Hematopoietic multipotent progenitor cell (in vitro differentiated cells): ENCODE data around the gene FEM1C. TPM values are rescaled to one million over a fixed set of nuclear protein-coding genes. Genes with fewer than 3 reads are reported as not detected.

Source experiments
- DNase-seq, 3 donors: peaks; one replicate each; pipeline ENCODE4 v3.0.0-alpha.2; 2011 to 2015; ENCODE audit warnings: low read depth in 2 of 3, low spot score in 2 of 3
- total RNA-seq: library from RNA; depleted of rRNA; stranded (reverse); fragments of >200 nt; gene quantifications from one replicate; pipeline ENCODE4 v1.2.3, GENCODE V29; 2012

The FEM1C gene
- total RNA-seq, 1 donor, result 7.3 TPM

DNA sequence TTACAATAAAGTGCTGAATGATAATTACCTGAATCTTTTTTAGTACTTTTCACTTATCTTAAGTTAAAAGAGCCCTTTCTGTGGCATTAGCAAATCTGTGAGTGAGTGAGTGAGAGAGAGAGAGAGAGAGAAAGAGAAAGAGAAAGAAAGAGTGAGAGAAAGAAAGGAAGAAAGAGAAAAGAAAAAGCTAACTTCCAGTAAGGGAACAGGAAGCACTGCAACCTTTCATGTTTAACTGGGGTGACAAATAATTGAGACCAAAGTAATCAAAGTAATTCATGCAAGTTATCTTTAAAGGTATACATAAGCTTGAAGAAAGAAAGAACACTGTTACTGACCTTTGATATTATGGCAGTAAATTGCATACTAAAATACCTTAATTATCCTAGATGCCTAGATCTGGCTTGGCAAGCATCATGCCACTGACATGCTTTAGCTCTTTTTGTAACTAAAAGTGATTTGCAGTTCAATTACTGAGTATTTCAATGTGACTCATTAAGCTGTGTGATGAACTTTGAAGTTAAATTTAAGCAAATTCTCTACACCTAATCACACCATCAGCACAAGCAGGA lies 21.7 kb downstream of the FEM1C start:
- DNase-seq, result no peak

DNA sequence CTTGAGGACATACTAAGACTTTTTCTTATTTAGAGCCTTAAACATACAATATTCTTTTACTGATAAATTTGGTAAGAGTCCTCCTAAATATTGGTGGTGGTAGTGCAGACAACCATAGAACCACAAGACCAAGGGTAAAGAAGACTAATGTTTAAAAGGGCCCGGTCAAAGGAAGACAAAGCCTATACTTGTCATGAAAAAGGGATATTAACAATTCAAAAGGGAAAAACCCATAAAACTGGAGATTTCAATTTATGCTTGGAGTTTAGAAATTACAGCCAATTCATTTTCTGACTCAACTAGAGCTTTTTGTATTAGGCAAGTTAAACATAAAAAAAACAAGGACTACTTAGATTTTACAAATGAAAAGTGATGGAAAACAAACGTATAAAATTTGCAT lies 24.4 kb downstream of the FEM1C start:
- DNase-seq, result no peak

DNA sequence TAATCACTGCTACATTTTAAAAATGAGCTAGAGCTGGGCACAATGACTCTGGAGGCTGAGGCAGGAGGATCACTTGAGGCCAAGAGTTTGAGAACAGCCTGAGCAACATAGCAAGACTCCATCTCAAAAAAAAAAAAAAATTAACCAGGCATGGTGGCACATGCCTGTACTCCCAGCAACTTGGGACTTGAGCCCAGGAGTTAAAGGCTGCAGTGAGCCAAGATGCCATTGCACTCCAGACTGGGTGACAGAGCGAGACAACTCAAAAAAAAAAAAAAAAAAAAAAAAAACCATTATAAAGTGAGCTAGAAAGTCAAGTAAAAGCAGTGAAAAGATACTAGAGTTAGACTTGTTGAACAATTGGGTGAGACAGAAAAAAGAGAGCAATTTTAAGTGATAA lies 28.2 kb downstream of the FEM1C start:
- DNase-seq, result no peak

DNA sequence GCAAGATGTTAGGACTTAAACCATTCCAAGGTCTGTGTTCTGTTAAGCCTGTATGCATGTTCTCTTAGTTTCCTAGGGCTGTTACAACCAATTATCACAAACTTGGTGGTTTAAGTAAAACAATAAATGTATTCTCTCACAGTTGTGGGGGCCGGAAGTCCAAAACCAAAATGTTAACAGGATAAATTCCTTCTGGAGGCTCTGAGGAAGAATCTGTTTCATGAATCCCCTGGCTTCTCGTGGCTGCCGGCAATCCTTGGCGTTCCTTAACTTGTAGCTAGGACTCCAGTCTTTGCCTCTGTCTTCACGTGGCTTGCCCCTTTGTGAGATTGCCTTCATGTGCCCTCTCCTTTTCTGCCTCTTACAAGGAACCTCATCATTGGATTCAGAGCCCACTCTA lies 30.4 kb downstream of the FEM1C start:
- DNase-seq, result no peak

DNA sequence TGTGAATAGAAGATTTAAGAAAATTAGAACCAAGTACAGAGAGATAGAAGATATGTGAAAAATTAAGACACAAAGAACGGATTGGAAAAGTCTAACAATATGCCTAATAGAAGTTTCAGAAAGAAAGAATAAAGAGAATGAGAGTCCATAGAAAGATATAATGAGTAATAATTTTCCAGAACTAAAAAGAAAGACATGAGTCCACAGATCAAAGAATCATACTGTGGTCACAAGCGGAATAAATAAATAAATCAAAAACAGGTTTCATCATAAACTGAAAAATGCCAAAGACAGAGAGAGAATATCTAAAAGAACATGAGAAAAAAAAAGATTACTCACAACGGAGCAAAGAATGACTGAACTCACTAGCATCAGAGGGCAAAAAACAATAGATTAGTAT lies 32.9 kb downstream of the FEM1C start:
- no peak for DNase-seq

DNA sequence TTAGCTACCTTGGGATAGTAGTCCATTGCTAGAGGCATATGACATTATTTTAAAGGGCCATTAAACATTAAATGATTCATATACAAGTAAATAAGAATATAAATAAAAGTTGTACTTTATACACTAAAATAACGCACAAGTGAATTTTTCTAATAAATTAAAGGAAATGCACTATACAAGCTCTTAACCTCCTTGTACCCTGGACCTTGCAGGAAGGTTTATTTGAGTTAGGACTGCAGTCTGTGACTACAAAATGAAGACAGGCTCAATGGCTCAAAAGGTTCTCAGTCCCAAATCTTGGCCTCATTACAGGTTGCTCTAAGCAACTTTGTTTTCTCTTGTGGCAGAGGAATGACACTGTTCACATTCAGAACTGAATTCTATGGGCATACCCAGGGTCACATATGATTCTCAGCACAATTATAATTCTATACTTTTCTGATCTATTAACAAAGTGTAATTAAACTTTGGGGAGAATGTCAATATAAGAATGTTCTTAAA lies 34.4 kb downstream of the FEM1C start:
- no peak for DNase-seq

DNA sequence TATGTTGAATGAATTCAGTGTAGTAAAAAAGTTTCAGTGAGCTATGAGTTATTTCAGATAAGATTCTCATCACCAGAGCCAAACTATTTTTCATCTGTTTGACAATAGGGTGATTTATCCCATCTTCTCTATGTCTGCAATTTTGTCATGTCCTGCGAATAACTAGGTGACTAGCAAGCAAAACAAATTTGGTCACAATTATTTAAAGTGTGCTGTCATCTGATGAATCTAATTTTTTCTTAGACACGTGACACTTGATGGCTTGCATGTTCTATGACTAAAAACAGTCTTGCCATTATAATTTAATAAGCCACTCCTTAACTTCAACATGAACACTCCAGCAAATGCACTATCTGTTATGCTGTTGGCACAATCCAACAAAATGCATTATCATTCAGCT lies 35.0 kb downstream of the FEM1C start:
- DNase-seq, result no peak

DNA sequence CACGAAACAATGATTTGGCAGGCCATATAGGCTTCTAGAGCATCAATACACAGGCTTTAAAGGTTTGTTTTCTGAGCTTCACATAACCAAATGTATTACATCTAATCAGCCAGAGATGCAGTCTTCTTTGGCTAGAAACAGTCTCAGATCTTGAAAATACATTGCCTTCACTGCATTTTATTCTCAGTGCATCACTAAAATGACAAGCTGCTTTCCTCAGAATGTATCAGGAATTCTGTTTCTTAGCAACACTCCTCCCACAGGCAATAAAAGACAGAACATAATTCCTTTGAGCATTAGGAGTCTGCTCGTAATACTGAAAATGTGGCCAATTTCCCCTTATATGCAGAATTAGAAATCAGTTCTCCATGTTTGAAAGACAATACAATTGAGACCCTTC lies 36.9 kb downstream of the FEM1C start:
- DNase-seq, result no peak

DNA sequence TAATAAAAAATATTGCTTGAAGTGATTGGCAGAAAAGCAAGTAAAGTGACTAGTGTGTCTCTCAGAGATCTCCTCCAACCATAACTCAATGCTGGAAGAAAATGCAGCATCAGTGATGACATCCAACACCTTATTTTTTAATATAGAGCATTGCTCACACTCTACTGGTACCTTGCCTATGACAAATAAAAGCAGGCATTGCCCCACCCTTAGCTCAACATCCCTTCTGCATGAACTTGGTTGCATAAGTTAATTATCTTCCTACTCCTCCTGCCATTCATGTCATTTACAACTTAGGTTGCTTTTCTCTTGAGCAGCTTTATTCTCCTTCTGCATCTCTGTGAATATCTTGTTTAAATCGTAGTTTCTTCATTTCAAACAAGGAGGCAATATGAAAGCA lies 41.2 kb downstream of the FEM1C start:
- no peak for DNase-seq

DNA sequence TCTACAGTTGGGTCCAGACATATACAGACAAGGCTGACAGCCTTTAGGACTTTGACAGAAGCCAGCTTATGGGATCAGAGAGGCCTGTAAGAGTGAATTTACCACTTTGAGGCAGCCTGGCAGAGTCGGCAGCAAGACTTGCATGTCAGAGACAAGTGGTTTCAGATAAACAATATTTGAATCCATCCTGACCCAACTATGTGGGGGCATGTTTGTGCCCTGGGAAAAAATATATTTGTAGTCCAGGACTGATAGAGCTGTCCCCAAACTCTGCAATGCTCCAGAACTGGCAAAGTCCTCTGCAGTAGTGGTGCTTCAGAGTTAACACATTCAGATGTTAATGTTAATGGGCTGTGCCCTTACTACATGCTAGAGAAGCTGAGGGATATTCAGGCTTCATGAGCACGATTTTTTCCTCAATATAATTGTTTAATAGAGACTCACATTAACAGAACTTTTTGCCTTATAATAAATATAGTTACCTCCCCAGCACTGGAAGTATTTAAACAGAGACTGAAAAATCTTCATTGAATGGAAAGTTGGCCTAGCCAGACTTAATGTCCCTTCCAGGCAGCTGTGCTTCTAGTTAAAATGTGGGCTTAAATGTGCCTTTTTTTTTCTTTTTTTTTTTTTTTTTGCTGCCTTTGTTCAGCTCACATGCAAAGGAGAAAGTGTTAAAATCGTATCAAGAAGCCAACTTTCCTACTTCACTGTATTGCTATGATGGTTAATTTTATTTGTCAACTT lies 42.9 kb downstream of the FEM1C start:
- no peak for DNase-seq

DNA sequence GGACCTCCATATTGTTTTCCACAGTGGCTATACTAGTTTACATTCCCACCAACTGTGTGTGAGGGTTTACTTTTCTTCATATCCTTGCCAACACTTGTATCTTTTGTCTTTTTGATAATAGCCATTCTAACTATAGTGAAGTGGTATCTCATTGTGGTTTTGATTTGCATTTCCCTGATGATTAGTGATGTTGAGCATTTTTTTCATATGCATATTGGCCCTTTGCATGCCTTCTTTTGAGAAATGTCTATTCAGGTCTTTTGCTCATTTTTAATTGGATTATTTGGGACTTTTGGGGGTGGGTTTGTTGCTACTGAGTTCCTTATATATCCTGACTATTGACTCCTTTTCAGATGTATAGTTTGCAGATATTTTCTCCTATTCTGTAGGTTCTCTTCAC lies 44.4 kb downstream of the FEM1C start:
- no peak for DNase-seq

DNA sequence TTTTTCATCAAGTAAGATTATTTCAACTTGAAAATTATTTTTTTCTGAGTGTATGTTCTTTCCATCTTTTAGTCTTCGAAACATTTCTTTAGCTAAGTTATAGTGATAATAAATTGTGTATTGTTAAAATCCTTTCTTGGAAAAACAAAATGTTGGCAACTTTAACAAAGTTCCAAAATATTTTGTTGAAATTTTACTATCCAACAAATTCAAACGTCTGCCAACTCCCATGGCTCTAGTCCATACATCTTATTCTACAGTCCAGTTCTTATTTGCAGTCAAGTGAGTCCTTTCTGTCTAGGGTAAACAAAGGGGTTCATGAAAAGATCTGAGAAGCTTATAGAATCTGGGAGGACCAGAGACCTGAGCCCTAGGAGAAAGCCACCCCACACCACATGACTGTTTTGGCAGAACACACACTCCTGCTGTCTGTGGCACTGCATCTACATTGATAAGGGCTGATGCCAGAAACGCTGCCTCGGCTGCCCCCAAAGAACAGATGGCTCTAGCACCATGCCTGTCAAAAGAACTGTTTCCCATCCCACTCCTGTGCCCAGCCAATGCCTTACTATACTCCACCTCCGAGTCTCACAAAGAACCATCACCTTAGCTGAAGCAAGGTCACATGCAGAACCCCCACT lies 47.5 kb downstream of the FEM1C start:
- DNase-seq, result no peak

DNA sequence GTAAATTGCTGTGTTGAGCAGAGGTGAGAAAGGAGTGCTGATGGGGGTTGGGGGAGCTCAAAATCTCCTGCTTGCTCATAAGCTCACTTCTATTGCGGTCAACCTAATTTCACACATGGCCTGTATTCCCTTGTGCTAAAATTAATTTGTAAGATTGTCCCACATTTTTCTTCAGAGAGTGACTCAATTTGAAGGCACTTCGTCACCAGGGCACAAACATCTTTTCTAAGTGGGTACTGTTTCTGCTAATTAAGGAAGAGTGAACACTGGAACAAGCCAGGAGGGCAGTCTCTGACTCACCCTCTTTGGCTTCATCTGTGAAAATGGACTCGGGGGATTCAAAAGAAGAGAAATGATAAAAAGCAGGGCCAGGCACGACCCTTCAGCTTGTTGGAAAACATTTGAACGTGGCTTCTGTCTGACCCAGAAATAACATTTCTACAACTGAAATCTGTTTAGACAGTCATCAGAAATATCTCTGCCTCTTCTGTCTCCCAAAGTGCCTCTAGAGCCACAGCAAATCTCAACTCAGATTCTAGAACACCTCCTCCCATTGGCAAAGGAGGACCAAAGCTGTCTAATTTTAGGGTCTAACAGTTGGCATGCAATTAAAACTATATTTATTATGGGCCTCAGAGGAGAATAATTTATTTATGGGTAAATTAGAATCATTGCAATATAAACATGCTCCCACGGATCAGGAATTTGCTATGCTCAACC lies 49.8 kb downstream of the FEM1C start:
- DNase-seq, result no peak

DNA sequence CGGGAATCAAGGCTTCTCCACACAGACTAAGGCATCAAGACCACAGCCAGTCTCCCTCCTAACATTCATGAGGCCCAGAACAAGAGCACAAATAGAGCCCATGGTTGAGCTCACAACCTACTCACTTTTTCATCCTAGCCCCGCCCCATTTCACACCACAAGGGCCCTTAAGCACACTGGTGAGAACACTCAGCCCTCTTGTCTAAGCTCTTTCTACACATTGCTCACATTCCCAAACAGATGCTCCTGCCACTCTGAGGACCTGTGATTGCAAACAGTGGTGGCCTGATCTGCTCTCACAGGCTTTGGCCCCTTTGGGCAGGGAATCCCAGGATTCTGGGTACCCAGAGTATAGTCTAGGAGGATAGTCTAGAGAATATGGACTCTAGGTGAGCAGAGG lies 54.0 kb downstream of the FEM1C start:
- DNase-seq, result no peak

DNA sequence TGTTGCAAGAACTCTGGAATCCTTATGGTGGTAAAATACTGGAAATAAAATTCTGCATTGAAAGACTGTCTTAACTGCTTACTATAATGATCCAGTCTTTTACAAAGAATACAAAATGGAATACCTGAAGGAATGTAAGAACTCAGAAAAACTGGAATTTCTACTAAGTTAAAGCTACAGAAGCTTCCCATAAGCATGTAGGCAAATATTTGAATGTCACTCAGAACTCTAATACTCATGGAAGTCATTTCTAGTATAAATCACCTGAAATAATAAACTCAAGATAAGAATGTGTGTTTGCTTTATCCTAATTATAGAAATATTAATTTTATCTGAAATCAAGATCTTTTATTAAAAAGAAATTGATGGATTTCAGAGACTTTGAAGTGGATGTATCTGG lies 54.8 kb downstream of the FEM1C start:
- DNase-seq, result no peak

DNA sequence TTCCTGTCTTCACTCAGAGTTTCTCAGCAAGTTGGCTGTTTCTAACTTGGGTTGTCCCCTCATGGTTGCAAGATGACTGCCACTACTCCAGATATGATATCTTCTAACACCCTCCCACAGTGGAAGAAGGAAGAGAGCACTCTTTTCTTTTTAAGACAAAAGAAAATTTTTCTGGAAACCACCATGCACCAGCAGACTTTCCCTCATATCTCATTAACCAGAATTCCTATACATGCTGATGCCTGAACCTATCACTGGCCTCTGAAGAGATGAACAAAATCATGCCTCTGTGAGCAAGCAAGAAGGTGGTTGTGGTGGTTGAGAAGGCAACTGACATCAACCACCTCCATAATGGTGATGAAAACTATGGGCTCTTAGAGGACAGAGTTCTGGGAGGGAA lies 56.8 kb downstream of the FEM1C start:
- no peak for DNase-seq

DNA sequence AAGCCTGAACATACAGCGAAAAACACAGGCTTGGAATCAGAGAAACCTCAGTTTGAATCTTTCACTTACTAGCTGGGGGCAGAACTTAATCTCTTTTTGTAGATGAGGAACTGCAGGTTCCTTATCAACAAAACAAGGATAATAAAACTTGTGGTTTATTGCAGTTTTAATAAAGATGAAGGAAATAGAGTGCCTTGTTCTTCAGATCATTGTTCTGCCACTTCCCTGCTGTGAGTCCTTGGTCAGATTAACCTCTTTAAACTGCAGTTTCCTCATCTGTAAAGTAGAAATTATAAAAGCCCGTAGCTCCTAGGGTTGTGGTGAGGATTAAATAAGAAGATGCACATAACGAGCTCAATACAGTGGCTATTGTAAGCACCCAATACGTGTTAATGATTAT lies 57.4 kb downstream of the FEM1C start:
- no peak for DNase-seq

DNA sequence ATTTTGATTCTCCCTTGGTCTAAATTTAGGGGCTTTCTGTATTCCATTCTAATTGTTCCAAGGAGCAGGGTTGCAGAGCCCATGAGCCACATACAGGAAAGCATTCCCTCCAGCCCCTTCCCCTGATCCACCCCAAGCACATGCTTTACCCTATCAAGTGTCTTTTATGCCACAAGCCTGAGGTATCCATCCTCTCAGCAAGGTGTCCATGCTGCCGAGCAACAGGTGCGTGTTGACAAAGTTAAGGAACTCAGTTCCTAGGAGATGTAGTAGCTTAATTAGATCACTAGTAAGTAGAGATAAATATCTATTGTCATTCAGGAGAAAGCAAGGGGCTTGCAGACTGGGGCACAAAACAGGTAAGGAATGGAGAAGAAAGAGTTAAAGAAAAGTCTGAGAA lies 57.8 kb downstream of the FEM1C start:
- DNase-seq, result no peak

DNA sequence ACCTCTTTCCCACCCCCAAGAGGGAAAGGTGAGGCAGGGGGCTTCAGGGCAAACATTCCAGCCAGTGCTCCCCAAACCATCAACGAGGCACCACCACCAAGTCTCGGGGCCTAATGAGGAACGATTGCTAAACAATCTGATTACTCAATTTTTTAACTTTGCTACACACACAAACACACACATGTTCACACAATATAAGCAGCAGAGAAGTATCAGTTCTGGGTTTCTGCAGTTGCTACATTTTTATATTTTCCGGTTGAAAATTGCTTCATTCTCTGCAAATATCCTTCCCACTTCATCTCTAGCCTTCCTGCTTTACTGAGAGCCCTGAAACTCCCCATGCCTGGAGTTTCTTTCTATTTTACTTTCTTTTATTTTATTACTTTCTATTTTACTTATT lies 60.2 kb downstream of the FEM1C start:
- DNase-seq, result no peak

DNA sequence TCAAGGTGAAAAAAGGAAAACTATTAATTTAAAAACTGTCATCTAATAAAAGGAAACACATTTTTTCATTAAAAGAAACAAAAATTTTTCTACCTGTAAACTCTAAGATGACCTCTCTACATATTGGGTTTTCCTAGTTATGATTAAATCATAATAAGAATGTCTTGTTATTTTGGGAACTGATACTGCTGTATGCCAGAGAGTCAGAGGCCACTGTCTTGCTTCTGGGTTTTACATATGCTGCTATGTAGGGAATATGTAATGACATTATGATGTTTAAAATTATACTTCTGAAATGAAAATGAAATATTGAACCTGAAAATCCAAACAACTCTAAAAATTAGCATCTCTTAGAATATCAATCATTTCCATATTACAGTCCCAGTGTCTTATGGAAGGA lies 63.7 kb downstream of the FEM1C start:
- DNase-seq, result no peak

DNA sequence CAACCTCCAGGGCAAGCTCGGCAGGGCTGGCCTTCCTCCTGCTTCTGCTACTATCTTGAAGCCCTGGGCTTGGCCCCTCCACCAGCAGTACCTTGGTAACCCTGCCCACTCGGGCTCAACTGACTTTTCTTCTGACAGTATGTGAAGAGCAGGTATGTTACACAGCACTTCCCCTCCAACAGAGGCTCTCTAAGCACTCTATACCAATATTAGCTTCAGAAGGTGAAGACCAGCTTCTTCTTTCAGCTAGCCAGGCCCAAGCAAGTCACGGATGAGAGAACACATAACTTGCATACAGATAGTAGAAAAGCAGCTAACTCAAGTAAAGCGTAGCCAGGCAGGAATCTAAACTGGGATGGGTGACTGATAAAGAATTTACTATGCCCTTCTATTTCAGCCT lies 64.3 kb downstream of the FEM1C start:
- DNase-seq, result no peak
